Stimulated activated CD4-positive, alpha-beta T cell treated with anti-CD3 and anti-CD28 coated beads, TNF-alpha, amount 100 ng/mL, for 4 hours (primary cell): ENCODE data around the gene MAPK8.
"Not testable (repeated sequence)": the region's sequence is repeated elsewhere in the genome, so short reads cannot be mapped to it uniquely, and the experiment has no call there.

Experiments
- DNase-seq, 3 experiments: peaks; one replicate each; pipeline ENCODE4 v3.0.0-alpha.2; 2020; ENCODE audit warnings: low read depth in 3 of 3

The MAPK8 gene

GRCh38 chr10:48333856-48334255 is 27.4 kb downstream of the MAPK8 start:
- no peak for DNase-seq

- DNase-seq = no peak
These were observed 29.3 kb downstream of the MAPK8 start for GRCh38 chr10:48335788-48336187.

- no peak for DNase-seq
These were observed 30.6 kb downstream of the MAPK8 start for GRCh38 chr10:48336978-48337599.

GRCh38 chr10:48340734-48341133 is 34.3 kb downstream of the MAPK8 start:
- no peak for DNase-seq

- no peak for DNase-seq
These were observed 36.6 kb downstream of the MAPK8 start for GRCh38 chr10:48343106-48343505.

GRCh38 chr10:48343921-48344598 is 37.6 kb downstream of the MAPK8 start:
- no peak for DNase-seq

- DNase-seq = not testable (repeated sequence)
These were observed 39.8 kb downstream of the MAPK8 start for GRCh38 chr10:48346248-48346647.

- DNase-seq = not testable (repeated sequence)
These were observed 41.1 kb downstream of the MAPK8 start for GRCh38 chr10:48347539-48347938.

- not testable (repeated sequence) for DNase-seq
These were observed 41.5 kb downstream of the MAPK8 start for GRCh38 chr10:48347943-48348342.

- DNase-seq = no peak
These were observed 46.8 kb downstream of the MAPK8 start for GRCh38 chr10:48353246-48353645.

- DNase-seq = no peak
These were observed 51.2 kb downstream of the MAPK8 start for GRCh38 chr10:48357631-48358030.

- DNase-seq = no peak
These were observed 51.7 kb downstream of the MAPK8 start for GRCh38 chr10:48358162-48358561.

GRCh38 chr10:48358838-48359237 is 52.4 kb downstream of the MAPK8 start:
- DNase-seq = no peak

- no peak for DNase-seq
These were observed 54.7 kb downstream of the MAPK8 start for GRCh38 chr10:48361176-48361575.

- no peak for DNase-seq
These were observed 57.3 kb downstream of the MAPK8 start for GRCh38 chr10:48363617-48364355.

GRCh38 chr10:48364659-48365405 is 58.4 kb downstream of the MAPK8 start:
- DNase-seq = no peak

GRCh38 chr10:48365668-48366067 is 59.2 kb downstream of the MAPK8 start:
- DNase-seq = no peak

- DNase-seq = no peak
These were observed 59.8 kb downstream of the MAPK8 start for GRCh38 chr10:48366261-48366660.

GRCh38 chr10:48369501-48369900 is 63.0 kb downstream of the MAPK8 start:
- DNase-seq = no peak

- no peak for DNase-seq
These were observed 71.5 kb downstream of the MAPK8 start for GRCh38 chr10:48377751-48378530.

- no peak for DNase-seq
These were observed 72.2 kb downstream of the MAPK8 start for GRCh38 chr10:48378675-48379074.
